Breast epithelium (tissue), 3 donors: ENCODE data around the gene TPK1.

Experiments
- CTCF ChIP-seq, 3 donors: fragments of 450-650 bp; IDR thresholded peaks; one replicate each; pipeline ENCODE4 v1.5.1; 2016 to 2017; ENCODE audit warnings: antibody characterized with exemption in 3 of 3, mild to moderate bottlenecking in 3 of 3, moderate library complexity in 3 of 3
- POLR2A ChIP-seq: fragments of 450-650 bp; IDR thresholded peaks from one replicate; pipeline ENCODE4 v1.6.1; 2016; ENCODE audit warnings: antibody characterized with exemption, mild to moderate bottlenecking, moderate library complexity
- POLR2AphosphoS5 ChIP-seq, 3 donors: sonication (generic); formaldehyde crosslinking; IDR thresholded peaks; one replicate each; pipeline ENCODE4 v1.6.1; 2017; ENCODE audit warnings: antibody characterized with exemption in 3 of 3

GRCh38 chr7:144519925-144520324, 315.9 kb downstream of the TPK1 start:
- TF ChIP-seq POLR2AphosphoS5 (IDR thresholded peaks at IDR 0.05) (no peak), CTCF (IDR thresholded peaks at IDR 0.05) (no peak), POLR2A (no peak)
